IMR-90 (cell line): ENCODE results near the gene CDC42BPA.

Experiments
- BHLHE40 ChIP-seq: fragments of 150-350 bp; IDR thresholded peaks from 2 replicates; pipeline ENCODE4 v1.6.1; 2016; ENCODE audit warnings: mild to moderate bottlenecking, low read depth, low read length
- CEBPB ChIP-seq: IDR thresholded peaks from 2 replicates; pipeline ENCODE4 v1.6.1; 2012; ENCODE audit warnings: low read depth, low read length, improper control_type of control experiment
- CTCF ChIP-seq: conservative IDR thresholded peaks from 2 replicates; pipeline ENCODE4 v1.5.1; 2012; ENCODE audit warnings: mild to moderate bottlenecking, low read depth, low read length, improper control_type of control experiment
- FOS ChIP-seq: fragments of 150-350 bp; IDR thresholded peaks from 2 replicates; pipeline ENCODE4 v1.6.1; 2016; ENCODE audit warnings: low read depth, low read length
- MAFK ChIP-seq: IDR thresholded peaks from 2 replicates; pipeline ENCODE4 v1.6.1; 2012; ENCODE audit warnings: low read depth, low read length, improper control_type of control experiment
- MAZ ChIP-seq: IDR thresholded peaks from 2 replicates; pipeline ENCODE4 v1.6.1; 2012; ENCODE audit warnings: low read depth, mild to moderate bottlenecking, low read length, improper control_type of control experiment, moderate library complexity, borderline replicate concordance
- MXI1 ChIP-seq: IDR thresholded peaks from 2 replicates; pipeline ENCODE4 v1.6.1; 2012; ENCODE audit warnings: low read depth, mild to moderate bottlenecking, low read length, moderate library complexity, borderline replicate concordance
- NFE2L2 ChIP-seq: fragments of 150-350 bp; IDR thresholded peaks from 2 replicates; pipeline ENCODE4 v1.6.1; 2016; ENCODE audit warnings: low read depth, mild to moderate bottlenecking, low read length
- POLR2A ChIP-seq: IDR thresholded peaks from 2 replicates; pipeline ENCODE4 v1.6.1; 2012; ENCODE audit warnings: mild to moderate bottlenecking, low read depth, low read length
- RAD21 ChIP-seq: IDR thresholded peaks from 2 replicates; pipeline ENCODE4 v1.6.1; 2012; ENCODE audit warnings: low read length, improper control_type of control experiment
- RFX5 ChIP-seq: IDR thresholded peaks from 2 replicates; pipeline ENCODE4 v1.8.0; 2012; ENCODE audit warnings: low read depth, mild to moderate bottlenecking, low read length, moderate library complexity
- SMC3 ChIP-seq: fragments of 150-350 bp; IDR thresholded peaks from 2 replicates; pipeline ENCODE4 v1.6.1; 2016; ENCODE audit warnings: low read depth, mild to moderate bottlenecking, antibody characterized with exemption, low read length, moderate library complexity
- USF2 ChIP-seq: fragments of 150-350 bp; IDR thresholded peaks from 2 replicates; pipeline ENCODE4 v1.6.1; 2017; ENCODE audit warnings: mild to moderate bottlenecking, antibody characterized with exemption, low read length, low read depth
- TF ChIP-seq, protein P1 (sequence below): fragments of 150-350 bp; IDR thresholded peaks from 2 replicates; pipeline ENCODE4 v1.6.1; 2016; ENCODE audit warnings: low read depth, mild to moderate bottlenecking, low read length, moderate library complexity, borderline replicate concordance

- TF ChIP-seq CTCF (no peak), RAD21 (no peak), SMC3 (no peak), RFX5 (no peak), CEBPB (no peak), MAZ (no peak), MAFK (no peak), POLR2A (no peak), MXI1 (no peak), BHLHE40 (no peak), USF2 (no peak), NFE2L2 (no peak), FOS (no peak)
- TF ChIP-seq, protein P1, sequence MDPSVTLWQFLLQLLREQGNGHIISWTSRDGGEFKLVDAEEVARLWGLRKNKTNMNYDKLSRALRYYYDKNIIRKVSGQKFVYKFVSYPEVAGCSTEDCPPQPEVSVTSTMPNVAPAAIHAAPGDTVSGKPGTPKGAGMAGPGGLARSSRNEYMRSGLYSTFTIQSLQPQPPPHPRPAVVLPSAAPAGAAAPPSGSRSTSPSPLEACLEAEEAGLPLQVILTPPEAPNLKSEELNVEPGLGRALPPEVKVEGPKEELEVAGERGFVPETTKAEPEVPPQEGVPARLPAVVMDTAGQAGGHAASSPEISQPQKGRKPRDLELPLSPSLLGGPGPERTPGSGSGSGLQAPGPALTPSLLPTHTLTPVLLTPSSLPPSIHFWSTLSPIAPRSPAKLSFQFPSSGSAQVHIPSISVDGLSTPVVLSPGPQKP = no peak
Measured at GRCh38 chr1:227037121-227037520, 281.2 kb downstream of the CDC42BPA start.
